Measurements from ENCODE around the gene ANKRD16.
"Not testable (repeated sequence)": the region's sequence is repeated elsewhere in the genome, so short reads cannot be mapped to it uniquely, and the experiment has no call there.

ANKRD16 gene

DNA sequence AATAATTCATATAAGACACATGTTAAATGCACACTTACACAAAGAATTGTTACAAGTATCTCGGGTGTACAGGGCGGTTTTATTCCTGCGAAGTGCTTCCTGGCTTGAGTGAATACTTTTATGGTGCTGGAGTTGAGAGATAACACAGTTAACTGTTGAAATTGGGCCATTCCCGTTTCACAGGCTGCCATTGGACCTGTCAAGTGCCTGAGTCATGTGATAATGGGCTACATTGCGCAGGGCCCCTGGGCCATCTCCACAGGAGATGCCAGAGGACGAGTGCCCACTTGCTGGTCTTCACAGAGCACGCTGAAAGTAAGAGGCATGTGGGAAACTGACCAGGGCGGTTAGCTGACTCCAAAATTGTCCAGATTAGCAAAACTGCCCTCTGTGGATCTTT is 5.2 kb upstream of the ANKRD16 start:
- Mint-ChIP-seq H3K36me3 (peaks cover 40% of the 10 kb centered on the region), H3K9me3 (peaks cover 4% of the 10 kb centered on the region), H3K4me1 (peaks cover 59% of the 10 kb centered on the region), H3K27ac (no peak overlapping the region), H3K4me3 (no peak overlapping the region)
- ATAC-seq (no peak), DNase-seq (ENCODE audit: low spot score in 2 of 2) (no peak)

DNA sequence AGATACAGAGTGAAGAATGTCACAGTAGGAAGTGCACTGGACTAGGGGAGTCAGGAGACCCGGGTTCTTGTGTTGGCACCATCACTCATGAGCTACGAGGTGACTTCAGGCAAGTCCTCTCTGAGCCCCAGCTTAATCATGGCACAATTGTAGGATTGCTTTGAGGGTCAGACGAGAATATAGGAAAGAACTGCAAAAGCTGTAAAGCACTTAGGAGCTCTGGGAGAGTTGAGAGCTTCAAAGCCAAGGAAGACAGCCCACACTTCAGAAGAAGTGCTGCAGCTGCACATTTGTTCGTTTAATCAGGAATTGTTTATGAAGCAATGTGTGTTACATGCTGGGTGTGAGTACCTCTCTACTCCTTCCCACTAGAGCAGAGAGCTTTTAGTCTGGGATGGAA is 4.7 kb upstream of the ANKRD16 start:
- no peak for DNase-seq (ENCODE audit: low spot score in 2 of 2)
- Mint-ChIP-seq H3K4me1 (peaks cover 58% of the 10 kb centered on the region), H3K4me3 (no peak overlapping the region), H3K36me3 (peaks cover 40% of the 10 kb centered on the region), H3K27ac (no peak overlapping the region), H3K9me3 (peaks cover 4% of the 10 kb centered on the region)
- ATAC-seq = no peak

DNA sequence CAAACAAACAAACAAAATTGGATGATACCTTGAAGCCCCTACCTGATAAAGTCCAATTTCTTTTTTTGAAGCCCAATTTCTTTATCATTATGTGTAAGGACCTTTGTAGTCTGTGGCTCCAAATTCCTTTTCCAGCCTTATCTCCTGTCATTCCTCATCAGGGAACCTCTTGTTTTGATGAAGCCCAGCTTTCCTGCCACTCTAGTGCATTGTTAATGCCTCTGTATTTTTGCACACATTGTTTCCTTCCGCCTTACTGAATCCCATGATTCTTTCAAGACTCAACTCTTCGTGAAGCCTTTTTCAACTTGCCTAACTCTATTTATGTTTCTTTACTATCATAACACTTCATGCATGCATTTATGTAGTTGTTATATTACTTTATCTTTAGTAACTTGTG is 3.6 kb upstream of the ANKRD16 start:
- Mint-ChIP-seq H3K4me3 (no peak overlapping the region), H3K4me1 (peaks cover 58% of the 10 kb centered on the region), H3K36me3 (peaks cover 40% of the 10 kb centered on the region), H3K9me3 (peaks cover 4% of the 10 kb centered on the region), H3K27ac (peak overlapping the region; percentile 53)
- DNase-seq (ENCODE audit: low spot score in 2 of 2) = no peak
- ATAC-seq = no peak

DNA sequence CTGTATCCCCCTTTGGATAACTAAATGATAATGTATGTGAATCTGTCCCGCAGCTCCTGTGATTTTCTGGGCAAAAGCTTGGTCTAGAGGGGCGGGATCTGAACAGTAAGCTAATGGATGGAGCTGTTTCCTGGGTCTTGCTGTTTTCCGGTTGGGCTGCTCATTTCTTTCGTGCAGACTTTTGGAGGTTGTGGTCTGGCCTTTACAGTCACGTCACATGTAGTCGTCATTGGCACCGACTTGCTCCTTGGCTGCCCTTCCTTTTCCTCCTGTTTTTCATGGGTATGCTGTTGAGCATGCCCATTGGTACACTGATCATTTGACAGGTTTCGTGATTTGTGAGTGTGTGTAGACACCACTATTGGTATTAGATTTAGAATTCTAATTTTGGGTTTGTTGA is 2.3 kb upstream of the ANKRD16 start:
- peaks cover 62% of the 10 kb centered on the region for H3K4me1 Mint-ChIP-seq
- peak overlapping the region; percentile 53 for H3K27ac Mint-ChIP-seq
- peak overlapping the region; percentile 81 for H3K4me3 Mint-ChIP-seq
- DNase-seq (ENCODE audit: low spot score in 2 of 2) (no peak), ATAC-seq (no peak)
- H3K36me3 Mint-ChIP-seq = peaks cover 35% of the 10 kb centered on the region
- no peaks in the 10 kb centered on the region for H3K9me3 Mint-ChIP-seq

DNA sequence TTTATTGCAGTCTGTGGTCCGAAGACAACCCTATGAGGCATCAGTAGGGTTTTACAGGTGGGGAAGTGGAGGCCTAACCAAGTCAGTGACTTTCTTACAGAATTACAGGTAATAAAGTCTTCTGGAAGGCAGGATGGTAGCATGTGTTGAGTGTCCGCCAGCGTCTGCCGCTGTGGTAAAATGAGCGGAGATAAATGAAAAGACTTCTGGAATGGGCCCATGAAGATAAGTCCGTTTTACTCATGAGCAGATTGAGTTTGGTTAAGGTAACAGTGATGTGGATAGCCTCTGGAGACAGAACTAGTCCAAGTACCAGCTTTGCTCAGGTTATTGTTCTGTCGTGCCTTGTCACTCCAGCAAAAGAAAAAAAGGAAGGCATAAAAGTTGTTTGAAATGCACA is 1.3 kb upstream of the ANKRD16 start:
- Mint-ChIP-seq H3K27ac (peak overlapping the region; percentile 72), H3K36me3 (peaks cover 41% of the 10 kb centered on the region), H3K4me3 (peak overlapping the region; percentile 81), H3K9me3 (no peaks in the 10 kb centered on the region), H3K4me1 (peaks cover 56% of the 10 kb centered on the region)
- ATAC-seq (no peak), DNase-seq (ENCODE audit: low spot score in 2 of 2) (no peak)

DNA sequence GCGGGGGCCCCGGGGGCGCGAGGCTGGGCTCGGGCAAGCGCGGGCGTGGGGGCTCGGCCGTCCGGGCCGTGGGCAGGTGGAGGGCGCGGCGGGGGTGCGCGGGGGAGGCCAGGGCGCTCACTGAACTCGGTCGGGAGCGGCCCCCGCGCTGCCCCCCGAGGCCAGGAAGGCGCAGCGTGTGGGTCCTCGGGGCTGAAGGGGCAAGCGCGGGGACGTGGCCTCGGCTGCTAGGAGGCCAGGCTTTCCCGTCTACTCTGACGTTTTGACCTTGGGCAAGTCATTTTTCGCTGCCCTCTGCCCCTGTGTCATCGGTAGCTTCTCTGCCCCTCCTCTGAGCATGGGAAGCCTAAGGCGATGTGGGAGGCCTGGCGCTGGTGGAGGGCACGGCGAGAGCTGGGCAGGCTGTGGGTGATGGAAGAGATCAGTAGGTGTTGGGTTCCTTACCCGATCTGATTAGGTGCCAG is 791 bp upstream of the ANKRD16 start:
- peaks cover 51% of the 10 kb centered on the region for H3K4me1 Mint-ChIP-seq
- H3K27ac Mint-ChIP-seq = peak overlapping the region; percentile 72
- peak overlapping the region; percentile 81 for H3K4me3 Mint-ChIP-seq
- no peaks in the 10 kb centered on the region for H3K9me3 Mint-ChIP-seq
- peaks cover 40% of the 10 kb centered on the region for H3K36me3 Mint-ChIP-seq
- DNase-seq (ENCODE audit: low spot score in 2 of 2) (peak in 1 of 2 donors; percentile 19), ATAC-seq (peak; percentile 17)

DNA sequence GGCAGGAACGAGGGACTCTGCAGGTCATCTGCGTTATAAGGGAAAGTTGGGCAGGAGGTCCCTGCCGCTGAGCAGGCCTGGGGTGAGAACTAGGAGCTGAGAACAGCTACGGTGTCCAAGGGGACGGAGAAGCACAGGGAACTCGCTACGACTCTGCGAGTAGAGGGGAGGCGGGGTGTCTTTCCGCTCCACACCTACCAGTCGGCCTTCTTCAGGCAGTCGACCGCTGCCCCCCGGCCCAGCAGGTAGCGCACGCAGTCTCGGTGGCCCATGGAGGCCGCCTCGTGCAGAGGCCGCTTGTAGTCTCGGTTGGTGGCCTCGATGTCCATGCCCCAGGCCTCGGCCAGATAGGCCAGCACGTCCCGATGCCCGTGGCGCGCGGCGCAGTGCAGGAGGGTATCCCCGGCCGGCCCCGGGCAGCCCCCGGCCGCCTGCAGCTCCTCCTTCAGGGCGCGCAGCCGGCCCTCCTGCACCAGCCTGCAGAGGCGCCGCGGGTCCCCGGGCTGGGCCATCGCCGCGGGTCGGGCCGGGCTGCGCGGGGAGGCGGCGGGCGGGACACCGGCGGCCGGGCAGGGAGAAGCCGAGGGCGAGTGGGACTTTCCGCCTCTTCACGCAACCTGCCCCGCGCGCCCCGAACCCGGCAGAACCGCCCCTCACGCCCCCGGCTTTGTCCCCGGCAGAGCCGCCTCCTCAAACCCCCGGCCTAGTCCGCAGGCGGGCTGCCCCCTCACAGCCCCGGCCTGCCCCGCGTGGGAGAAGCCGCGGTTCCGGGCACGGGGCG is 660 bp downstream of the ANKRD16 start:
- Mint-ChIP-seq H3K36me3 (peaks cover 47% of the 10 kb centered on the region), H3K4me3 (peak overlapping the region; percentile 81), H3K9me3 (no peaks in the 10 kb centered on the region), H3K27ac (peak overlapping the region; percentile 76), H3K4me1 (peaks cover 41% of the 10 kb centered on the region)
- ATAC-seq (peak; percentile 58), DNase-seq (ENCODE audit: low spot score in 2 of 2) (peak in 1 of 2 donors; percentile 76)

DNA sequence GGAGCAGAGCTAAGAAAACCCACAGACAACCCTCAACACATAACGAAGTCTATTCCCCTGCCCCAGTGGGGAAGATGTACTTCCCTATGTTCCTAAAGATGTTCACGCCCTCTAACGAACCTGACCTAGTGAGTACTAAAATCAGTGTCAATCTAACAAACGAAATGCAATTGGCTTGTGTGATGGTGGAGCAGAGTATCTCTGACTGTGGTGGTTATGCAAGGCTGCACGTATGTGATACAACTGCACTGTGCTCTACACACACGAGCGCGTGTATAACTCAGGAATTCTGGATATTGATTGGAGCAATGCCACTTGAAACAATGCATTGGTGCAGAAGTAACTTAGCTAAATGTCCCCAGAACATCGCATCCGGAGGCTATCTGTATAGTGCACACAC is 1.3 kb downstream of the ANKRD16 start:
- Mint-ChIP-seq H3K4me3 (peak overlapping the region; percentile 81), H3K4me1 (peaks cover 39% of the 10 kb centered on the region)

DNA sequence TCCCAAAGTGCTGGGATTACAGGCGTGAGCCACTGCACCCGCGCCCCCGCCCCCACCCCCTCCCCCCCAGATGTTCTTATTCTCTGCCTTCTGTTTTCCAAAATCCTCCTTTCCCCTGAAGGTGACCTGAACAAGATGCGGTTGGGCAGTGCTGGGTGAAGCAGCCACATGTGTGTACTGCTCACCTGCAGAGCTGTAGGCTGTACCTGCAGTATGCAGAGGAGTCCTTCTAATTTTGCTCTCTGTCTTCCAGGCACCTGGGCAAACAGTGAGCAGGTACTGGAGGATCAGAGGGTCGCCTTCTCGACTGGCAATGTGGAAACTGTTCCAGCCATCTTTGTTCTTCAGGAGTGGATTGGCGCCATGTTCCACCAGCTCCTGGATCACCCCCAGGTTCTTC is 2.1 kb downstream of the ANKRD16 start:
- Mint-ChIP-seq H3K36me3 (peaks cover 51% of the 10 kb centered on the region), H3K4me3 (peak overlapping the region; percentile 81), H3K4me1 (peaks cover 36% of the 10 kb centered on the region), H3K9me3 (no peaks in the 10 kb centered on the region), H3K27ac (no peak overlapping the region)
- DNase-seq (ENCODE audit: low spot score in 2 of 2) (no peak), ATAC-seq (no peak)

More for the DNA sequence above, 1.3 kb downstream of the ANKRD16 start:
- DNase-seq (ENCODE audit: low spot score in 2 of 2) = no peak
- no peaks in the 10 kb centered on the region for H3K9me3 Mint-ChIP-seq
- H3K27ac Mint-ChIP-seq = no peak overlapping the region
- peaks cover 48% of the 10 kb centered on the region for H3K36me3 Mint-ChIP-seq
- ATAC-seq = no peak

DNA sequence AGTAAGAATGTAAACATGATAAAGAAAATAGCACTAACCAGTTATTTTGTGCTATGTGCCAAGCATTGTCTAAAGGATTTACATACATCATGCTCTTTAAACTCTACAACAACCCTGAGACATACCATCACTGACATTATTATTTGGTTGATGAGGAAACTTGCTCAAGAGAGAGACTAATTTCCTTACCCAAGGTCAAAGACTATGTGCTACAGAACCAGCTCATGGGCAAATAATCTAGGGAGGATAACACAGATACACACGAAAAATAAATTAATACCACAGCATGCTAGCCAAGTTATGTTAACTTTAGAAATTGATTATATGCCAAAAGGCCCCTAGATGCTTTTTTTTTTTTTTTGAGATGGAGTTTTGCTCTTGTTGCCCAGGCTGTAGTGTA is 2.7 kb downstream of the ANKRD16 start:
- Mint-ChIP-seq H3K9me3 (no peaks in the 10 kb centered on the region), H3K27ac (no peak overlapping the region), H3K4me1 (peaks cover 30% of the 10 kb centered on the region), H3K36me3 (peaks cover 51% of the 10 kb centered on the region), H3K4me3 (no peak overlapping the region)
- no peak for DNase-seq (ENCODE audit: low spot score in 2 of 2)
- ATAC-seq = no peak

DNA sequence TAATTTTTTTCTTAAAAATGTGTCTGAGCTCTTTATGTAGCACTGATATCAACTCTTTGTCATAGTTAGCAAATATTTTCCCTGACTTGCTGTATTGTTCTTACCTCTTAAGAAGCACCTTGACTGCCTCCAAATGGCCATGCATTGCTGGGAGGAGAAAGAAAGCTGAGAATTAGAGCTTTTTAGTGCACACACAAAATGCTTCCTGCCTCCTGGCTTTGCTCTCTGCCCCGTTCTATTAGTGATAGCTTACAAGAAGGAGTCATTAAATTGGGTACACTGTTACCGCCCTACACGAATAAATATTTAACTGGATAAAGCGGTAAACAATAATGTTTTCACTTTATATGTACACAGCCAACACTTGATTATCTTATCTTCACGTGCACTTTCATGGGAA is 4.1 kb downstream of the ANKRD16 start:
- H3K4me1 Mint-ChIP-seq = peaks cover 17% of the 10 kb centered on the region
- ATAC-seq (no peak), DNase-seq (ENCODE audit: low spot score in 2 of 2) (no peak)
- no peaks in the 10 kb centered on the region for H3K9me3 Mint-ChIP-seq
- H3K36me3 Mint-ChIP-seq = peaks cover 60% of the 10 kb centered on the region
- no peak overlapping the region for H3K4me3 Mint-ChIP-seq
- H3K27ac Mint-ChIP-seq = no peak overlapping the region

DNA sequence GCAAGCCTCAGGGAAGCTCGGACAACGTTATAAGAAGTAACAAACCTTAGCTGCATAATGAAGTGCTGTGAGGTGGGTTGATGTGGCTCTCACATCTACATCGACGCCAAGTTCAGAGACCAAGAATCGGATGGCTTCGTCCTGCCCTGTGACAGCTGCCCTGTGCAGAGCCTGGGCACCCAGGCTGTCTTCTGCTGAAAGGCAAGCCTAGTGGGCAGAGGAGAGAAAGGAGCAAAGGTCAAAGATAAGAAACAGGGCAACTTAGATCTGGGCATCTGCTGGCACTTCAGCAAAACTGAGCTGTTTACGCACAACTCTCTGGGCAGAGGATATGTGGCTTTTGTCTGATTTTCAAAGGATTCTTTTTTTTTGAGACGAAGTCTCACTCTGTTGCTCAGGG is 6.7 kb downstream of the ANKRD16 start:
- H3K4me3 Mint-ChIP-seq = no peak overlapping the region
- no peak for ATAC-seq
- no peak for DNase-seq (ENCODE audit: low spot score in 2 of 2)
- peaks cover 6% of the 10 kb centered on the region for H3K4me1 Mint-ChIP-seq
- no peaks in the 10 kb centered on the region for H3K9me3 Mint-ChIP-seq
- H3K27ac Mint-ChIP-seq = no peak overlapping the region
- H3K36me3 Mint-ChIP-seq = peaks cover 86% of the 10 kb centered on the region

DNA sequence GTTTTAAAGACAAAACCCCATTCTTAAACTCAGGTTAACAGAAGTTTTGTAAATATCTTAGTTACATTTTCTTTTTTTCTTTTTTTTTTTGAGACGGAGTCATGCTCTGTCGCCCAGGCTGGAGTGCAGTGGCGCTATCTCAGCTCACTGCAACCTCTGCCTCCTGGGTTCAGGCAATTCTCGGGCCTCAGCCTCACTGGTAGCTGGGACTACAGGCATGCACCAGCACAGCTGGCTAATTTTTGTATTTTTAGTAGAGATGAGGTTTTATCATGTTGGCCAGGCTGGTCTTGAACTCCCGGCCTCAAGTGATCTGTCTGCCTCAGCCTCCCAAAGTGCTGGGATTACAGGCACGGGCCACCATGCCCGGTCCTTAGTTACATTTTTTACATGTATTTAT is 12.7 kb downstream of the ANKRD16 start:
- H3K27ac Mint-ChIP-seq; DNase-seq (ENCODE audit: low spot score in 2 of 2); H3K9me3 Mint-ChIP-seq; H3K4me3 Mint-ChIP-seq; ATAC-seq: not testable (repeated sequence)
- peaks cover 59% of the 10 kb centered on the region for H3K36me3 Mint-ChIP-seq
- peaks cover 12% of the 10 kb centered on the region for H3K4me1 Mint-ChIP-seq

DNA sequence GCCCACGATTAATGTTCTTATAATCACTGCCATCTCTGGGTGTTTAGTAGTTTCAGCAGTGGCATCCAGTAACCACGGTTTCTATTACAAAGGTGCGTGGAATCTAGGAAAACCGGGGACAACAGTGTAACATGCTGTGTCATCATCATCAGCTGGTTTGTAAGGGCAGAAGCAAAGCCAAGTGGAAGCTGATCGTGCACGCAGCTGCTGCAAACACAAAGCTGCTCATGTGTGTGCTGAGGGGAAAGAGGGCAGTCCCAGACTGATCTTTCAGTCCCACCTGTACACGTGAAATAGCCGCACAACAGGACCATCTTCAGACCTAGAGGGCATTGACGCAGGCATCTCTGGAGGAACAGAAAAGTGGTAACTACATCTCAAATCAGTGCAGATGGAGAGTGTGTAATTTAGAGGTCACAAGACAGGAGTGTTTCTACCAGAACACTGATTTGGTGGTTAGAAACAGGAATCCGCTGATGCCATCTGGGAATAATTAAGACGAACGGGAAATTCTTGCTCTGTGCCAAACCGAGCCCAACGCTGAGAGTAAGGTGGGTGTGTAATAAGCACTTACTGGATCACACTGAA is 13.4 kb downstream of the ANKRD16 start:
- no peaks in the 10 kb centered on the region for H3K9me3 Mint-ChIP-seq
- no peak overlapping the region for H3K27ac Mint-ChIP-seq
- H3K4me1 Mint-ChIP-seq = peaks cover 12% of the 10 kb centered on the region
- peaks cover 52% of the 10 kb centered on the region for H3K36me3 Mint-ChIP-seq
- DNase-seq (ENCODE audit: low spot score in 2 of 2) (no peak), ATAC-seq (no peak)
- H3K4me3 Mint-ChIP-seq = no peak overlapping the region

DNA sequence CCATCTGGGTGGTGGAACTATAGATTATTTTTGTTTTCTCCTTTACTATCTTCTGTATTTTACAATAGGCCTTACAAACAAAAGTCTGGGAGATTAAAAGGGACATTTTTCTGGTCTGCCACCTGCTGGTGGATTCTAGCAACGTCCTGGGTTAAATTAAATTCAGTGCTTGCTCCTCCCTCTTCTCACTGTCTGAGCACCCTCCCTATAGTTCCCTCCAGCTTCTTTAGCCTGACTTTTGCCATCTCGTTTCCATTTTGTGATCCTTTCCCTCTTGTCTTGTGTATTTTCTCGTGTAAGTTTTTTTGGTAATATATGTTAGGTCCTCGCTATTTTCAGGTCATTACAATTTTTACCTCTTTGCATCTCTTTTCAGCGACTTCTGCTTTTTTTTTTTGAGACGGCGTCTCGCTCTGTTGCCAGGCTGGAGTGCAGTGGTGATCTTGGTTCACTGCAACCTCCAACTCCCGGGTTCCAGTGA is 16.1 kb downstream of the ANKRD16 start:
- H3K4me3 Mint-ChIP-seq = no peak overlapping the region
- DNase-seq (ENCODE audit: low spot score in 2 of 2) (peak; percentile 44 to 81), ATAC-seq (peak; percentile 79)
- H3K9me3 Mint-ChIP-seq = no peaks in the 10 kb centered on the region
- H3K27ac Mint-ChIP-seq = no peak overlapping the region
- peaks cover 25% of the 10 kb centered on the region for H3K36me3 Mint-ChIP-seq
- peaks cover 17% of the 10 kb centered on the region for H3K4me1 Mint-ChIP-seq

DNA sequence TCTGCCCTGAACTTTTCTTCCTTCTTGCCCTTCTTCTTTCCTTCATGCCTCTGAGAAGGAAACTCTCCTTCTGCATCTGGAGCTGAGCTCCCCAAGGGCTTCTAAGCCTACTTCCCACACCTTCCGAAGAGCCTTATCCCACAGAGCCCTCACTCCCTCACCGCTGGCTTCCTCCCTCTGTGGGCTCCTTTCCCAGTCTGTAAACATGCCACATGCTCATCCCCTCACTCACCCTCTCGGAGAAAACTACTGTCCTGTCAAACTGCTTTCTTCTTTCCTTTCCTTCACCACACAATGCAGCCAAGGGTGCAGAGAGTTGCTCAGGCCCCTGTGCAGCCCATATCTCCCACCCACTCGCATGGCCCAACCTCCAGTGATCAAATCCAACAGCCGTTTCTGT is 18.1 kb downstream of the ANKRD16 start:
- Mint-ChIP-seq H3K4me3 (no peak overlapping the region), H3K36me3 (peaks cover 8% of the 10 kb centered on the region), H3K27ac (no peak overlapping the region), H3K4me1 (peaks cover 17% of the 10 kb centered on the region), H3K9me3 (no peaks in the 10 kb centered on the region)
- ATAC-seq (no peak), DNase-seq (ENCODE audit: low spot score in 2 of 2) (no peak)
